Measurements from ENCODE around the gene TTC12. TPM values are rescaled to one million over a fixed set of nuclear protein-coding genes. Genes with fewer than 3 reads are reported as not detected.

TTC12 gene
- total RNA-seq, 1 experiment from 2014 or later = 19.4 TPM

GRCh38 chr11:113387605-113388211 is 73.3 kb downstream of the TTC12 start, which contains the start of gene ANKK1:
Gene ANKK1 (plus strand): TSS chr11:113387779. CDS start chr11:113387885, 106 bp downstream.
- peak; percentile 43 to 61 for TF ChIP-seq CTCF (IDR thresholded peaks at IDR 0.05; ENCODE audit: insufficient read depth in 1 of 2, low read depth in 1 of 2, low read length in 1 of 2, severe bottlenecking in 1 of 2, unreplicated experiment in 1 of 2)
- no TSS peak for BruUV-seq (replicated peaks)
- no peak within 1 kb of the TSS for H3K4me3 Mint-ChIP-seq (ENCODE audit: unreplicated experiment)

GRCh38 chr11:113389272-113389671 is 74.9 kb downstream of the TTC12 start:
- intact Hi-C loops (cut with micrococcal nuclease; ENCODE audit: unreplicated experiment) = no loop called here
- Histone ChIP-seq H3K4me3 (ENCODE audit: low read depth, low read length) (no peak overlapping the region), H3K36me3 (ENCODE audit: control insufficient read depth, insufficient read depth, low read length) (no peaks in the 10 kb centered on the region), H3K27me3 (replicated peaks; ENCODE audit: control insufficient read depth, insufficient read depth, low read length) (no peaks in the 10 kb centered on the region; the same call in 1 of the 2 replicates), H3K9me3 (no peaks in the 10 kb centered on the region), H3K4me1 (peaks cover 11% of the 10 kb centered on the region)
- H3K27me3 Mint-ChIP-seq (ENCODE audit: insufficient read depth, unreplicated experiment) = no peaks in the 10 kb centered on the region
- no peak overlapping the region for H3K27ac Mint-ChIP-seq (ENCODE audit: unreplicated experiment)
- no TSS peak for BruUV-seq (replicated peaks)
- ChIA-PET POLR2A (no interaction called here), CTCF (interaction anchor here (0.7 kb wide), 1 partner anchor 11 kb away, joined by 3 read pairs; no protein-coding TSS in a partner anchor)
- H3K4me3 Mint-ChIP-seq (ENCODE audit: unreplicated experiment) = no peak overlapping the region
- DNase-seq = no peak
- H3K9me3 Mint-ChIP-seq (ENCODE audit: unreplicated experiment) = no peaks in the 10 kb centered on the region
- H3K4me1 Mint-ChIP-seq (ENCODE audit: low read depth, unreplicated experiment) = no peaks in the 10 kb centered on the region
- no peak for TF ChIP-seq CTCF (IDR thresholded peaks at IDR 0.05; ENCODE audit: insufficient read depth in 1 of 2, low read depth in 1 of 2, low read length in 1 of 2, severe bottlenecking in 1 of 2, unreplicated experiment in 1 of 2)
- no peaks in the 10 kb centered on the region for H3K36me3 Mint-ChIP-seq (ENCODE audit: insufficient read depth, unreplicated experiment)

More at GRCh38 chr11:113387605-113388211, 73.3 kb downstream of the TTC12 start, which contains the start of gene ANKK1:
- Histone ChIP-seq H3K4me1 (peaks cover 15% of the 10 kb centered on the region), H3K36me3 (ENCODE audit: control insufficient read depth, insufficient read depth, low read length) (no peaks in the 10 kb centered on the region), H3K9me3 (no peaks in the 10 kb centered on the region), H3K27me3 (replicated peaks; ENCODE audit: control insufficient read depth, insufficient read depth, low read length) (no peaks in the 10 kb centered on the region; the same call in 1 of the 2 replicates), H3K4me3 (ENCODE audit: low read depth, low read length) (peak within 1 kb of the TSS; percentile 27)
- ChIA-PET POLR2A (no interaction called here), CTCF (interaction anchor here (1.0 to 1.9 kb wide), 2 partner anchors 11 to 343 kb away, joined by 3 to 4 read pairs; no protein-coding TSS in a partner anchor)
- intact Hi-C loops (cut with micrococcal nuclease; ENCODE audit: unreplicated experiment) = no loop called here
- H3K36me3 Mint-ChIP-seq (ENCODE audit: insufficient read depth, unreplicated experiment) = no peaks in the 10 kb centered on the region
- H3K4me1 Mint-ChIP-seq (ENCODE audit: low read depth, unreplicated experiment) = no peaks in the 10 kb centered on the region
- H3K9me3 Mint-ChIP-seq (ENCODE audit: unreplicated experiment) = no peaks in the 10 kb centered on the region
- no peak within 1 kb of the TSS for H3K27ac Mint-ChIP-seq (ENCODE audit: unreplicated experiment)
- DNase-seq = peak in 1 of 2 experiments; percentile 49
- H3K27me3 Mint-ChIP-seq (ENCODE audit: insufficient read depth, unreplicated experiment) = no peaks in the 10 kb centered on the region

GRCh38 chr11:113392236-113392921 is 78.0 kb downstream of the TTC12 start:
- Mint-ChIP-seq H3K27me3 (ENCODE audit: insufficient read depth, unreplicated experiment) (no peaks in the 10 kb centered on the region), H3K4me3 (ENCODE audit: unreplicated experiment) (no peak overlapping the region), H3K4me1 (ENCODE audit: low read depth, unreplicated experiment) (no peaks in the 10 kb centered on the region), H3K36me3 (ENCODE audit: insufficient read depth, unreplicated experiment) (no peaks in the 10 kb centered on the region), H3K9me3 (ENCODE audit: unreplicated experiment) (no peaks in the 10 kb centered on the region), H3K27ac (ENCODE audit: unreplicated experiment) (no peak overlapping the region)
- BruUV-seq (replicated peaks) = no TSS peak
- no peak for DNase-seq
- POLR2A ChIA-PET = no interaction called here
- no peaks in the 10 kb centered on the region for H3K4me1 ChIP-seq
- no peaks in the 10 kb centered on the region for H3K36me3 ChIP-seq (ENCODE audit: control insufficient read depth, insufficient read depth, low read length)
- CTCF ChIA-PET = no interaction called here
- no peaks in the 10 kb centered on the region for H3K9me3 ChIP-seq
- TF ChIP-seq CTCF (IDR thresholded peaks at IDR 0.05; ENCODE audit: insufficient read depth in 1 of 2, low read depth in 1 of 2, low read length in 1 of 2, severe bottlenecking in 1 of 2, unreplicated experiment in 1 of 2) = no peak
- no peak overlapping the region for H3K4me3 ChIP-seq (ENCODE audit: low read depth, low read length)
- no peaks in the 10 kb centered on the region; the same call in 1 of the 2 replicates for H3K27me3 ChIP-seq (replicated peaks; ENCODE audit: control insufficient read depth, insufficient read depth, low read length)
- intact Hi-C loops (cut with micrococcal nuclease; ENCODE audit: unreplicated experiment) = no loop called here
